ENCODE measurements around the gene C7.

The C7 gene

GRCh38 chr5:40915341-40915926, 6.1 kb downstream of the C7 start:
- TF ChIP-seq CTCF (IDR thresholded peaks at IDR 0.05; ENCODE audit: insufficient read depth, low read length, poor library complexity, severe bottlenecking) = no peak
- no peak overlapping the region for H3K4me3 ChIP-seq (replicated peaks; ENCODE audit: low read depth, low read length)
- no peaks in the 10 kb centered on the region; the same call in 1 of the 2 replicates for H3K27me3 ChIP-seq (replicated peaks; ENCODE audit: control insufficient read depth, insufficient read depth, low read length)
- DNase-seq (ENCODE audit: extremely low read depth, insufficient read length) = no peak
- H3K36me3 ChIP-seq (ENCODE audit: control insufficient read depth, insufficient read depth, low read length) = no peaks in the 10 kb centered on the region

- Histone ChIP-seq H3K36me3 (ENCODE audit: control insufficient read depth, insufficient read depth, low read length) (no peaks in the 10 kb centered on the region), H3K27me3 (replicated peaks; ENCODE audit: control insufficient read depth, insufficient read depth, low read length) (no peaks in the 10 kb centered on the region; the same call in 1 of the 2 replicates), H3K4me3 (replicated peaks; ENCODE audit: low read depth, low read length) (no peak overlapping the region)
- DNase-seq (ENCODE audit: extremely low read depth, insufficient read length) = no peak
- no peak for TF ChIP-seq CTCF (IDR thresholded peaks at IDR 0.05; ENCODE audit: insufficient read depth, low read length, poor library complexity, severe bottlenecking)
Measured at GRCh38 chr5:40916226-40916625, 6.9 kb downstream of the C7 start.

GRCh38 chr5:40928886-40929448, 19.7 kb downstream of the C7 start:
- Histone ChIP-seq H3K4me3 (replicated peaks; ENCODE audit: low read depth, low read length) (no peak overlapping the region), H3K36me3 (ENCODE audit: control insufficient read depth, insufficient read depth, low read length) (no peaks in the 10 kb centered on the region), H3K27me3 (replicated peaks; ENCODE audit: control insufficient read depth, insufficient read depth, low read length) (no peaks in the 10 kb centered on the region)
- no peak for TF ChIP-seq CTCF (IDR thresholded peaks at IDR 0.05; ENCODE audit: insufficient read depth, low read length, poor library complexity, severe bottlenecking)
- no peak for DNase-seq (ENCODE audit: extremely low read depth, insufficient read length)

GRCh38 chr5:40932766-40933165, 23.5 kb downstream of the C7 start:
- H3K27me3 ChIP-seq (replicated peaks; ENCODE audit: control insufficient read depth, insufficient read depth, low read length) = no peaks in the 10 kb centered on the region
- no peak for DNase-seq (ENCODE audit: extremely low read depth, insufficient read length)
- no peak overlapping the region for H3K4me3 ChIP-seq (replicated peaks; ENCODE audit: low read depth, low read length)
- no peaks in the 10 kb centered on the region for H3K36me3 ChIP-seq (ENCODE audit: control insufficient read depth, insufficient read depth, low read length)
- TF ChIP-seq CTCF (IDR thresholded peaks at IDR 0.05; ENCODE audit: insufficient read depth, low read length, poor library complexity, severe bottlenecking) = no peak

- DNase-seq (ENCODE audit: extremely low read depth, insufficient read length) = no peak
- no peak overlapping the region for H3K4me3 ChIP-seq (replicated peaks; ENCODE audit: low read depth, low read length)
- H3K36me3 ChIP-seq (ENCODE audit: control insufficient read depth, insufficient read depth, low read length) = no peaks in the 10 kb centered on the region
- no peak for TF ChIP-seq CTCF (IDR thresholded peaks at IDR 0.05; ENCODE audit: insufficient read depth, low read length, poor library complexity, severe bottlenecking)
- no peaks in the 10 kb centered on the region for H3K27me3 ChIP-seq (replicated peaks; ENCODE audit: control insufficient read depth, insufficient read depth, low read length)
Measured at GRCh38 chr5:40937075-40937474, 27.8 kb downstream of the C7 start.

All from GM06990 (cell line).